B cell (primary cell): Measurements from ENCODE around the gene MZF1. TPM values are rescaled to one million over a fixed set of nuclear protein-coding genes. Genes with fewer than 3 reads are reported as not detected.

Source experiments
- ATAC-seq: fragments of 200-7000 bp; cut with Tn5 transposase; one replicate; pipeline ENCODE4 v1.10.0; 2021; ENCODE audit warnings: low read depth, mild to moderate bottlenecking, moderate number of reproducible peaks, moderate library complexity
- CTCF ChIA-PET: fragments of 350-600 bp; sonication (Branson Sonifier 250); formaldehyde crosslinking; loops from one replicate; lab custom pipeline; 2021; ENCODE audit warnings: antibody characterized with exemption, inconsistent platforms; lab: Charles Lee
- POLR2A ChIA-PET: fragments of 350-600 bp; sonication (Branson Sonifier 250); formaldehyde crosslinking; loops from one replicate; lab custom pipeline; 2021; ENCODE audit warnings: antibody characterized with exemption; lab: Charles Lee
- DNase-seq: peaks from one replicate; pipeline ENCODE4 v3.0.0; 2013
- H2AFZ ChIP-seq: 2 replicates; pipeline ENCODE4 v1.6.1; 2012; ENCODE audit warnings: mild to moderate bottlenecking, low read depth, low read length; ENCODE audit not compliant: insufficient read depth, poor library complexity, severe bottlenecking
- H3K27ac ChIP-seq, 2 donors: 1 replicate in 1 of 2; 2 replicates in 1 of 2; pipeline ENCODE4 v1.5.1; 2012 to 2013; ENCODE audit warnings: low read length in 2 of 2, mild to moderate bottlenecking in 2 of 2, moderate library complexity in 1 of 2
- H3K27me3 ChIP-seq, 4 experiments: fragments of 200-600 bp in 1 of 4; sonication (generic) in 1 of 4; replicated peaks in 1 of 4; 1 replicate in 2 of 4; 2 replicates in 2 of 4; pipeline versions ENCODE4 v1.6.1 to v1.7.0; 2013 to 2016; ENCODE audit warnings: low read length in 3 of 4, mild to moderate bottlenecking in 2 of 4, mixed read lengths in 1 of 4, moderate library complexity in 1 of 4; ENCODE audit not compliant: insufficient read depth in 4 of 4, control insufficient read depth in 3 of 4; ENCODE audit errors: control extremely low read depth in 1 of 4
- H3K36me3 ChIP-seq, 2 experiments: replicated peaks in 1 of 2; 1 replicate in 1 of 2; 2 replicates in 1 of 2; pipeline versions ENCODE4 v1.6.1 to v1.7.1; 2013; ENCODE audit warnings: low read length in 1 of 2; ENCODE audit not compliant: insufficient read depth in 2 of 2, control insufficient read depth in 1 of 2; ENCODE audit errors: control extremely low read depth in 1 of 2, extremely low read depth in 1 of 2
- H3K4me1 ChIP-seq, 2 donors: fragments of 200-600 bp in 1 of 2; sonication (generic) in 1 of 2; 1 replicate in 1 of 2; 2 replicates in 1 of 2; pipeline versions ENCODE4 v1.5.1 to v1.6.1; 2013 to 2017; ENCODE audit warnings: low read length in 2 of 2; ENCODE audit not compliant: control insufficient read depth in 2 of 2, insufficient read depth in 2 of 2
- H3K4me2 ChIP-seq: replicated peaks from 2 replicates; pipeline ENCODE3; 2012; ENCODE audit warnings: mild to moderate bottlenecking, low read depth, low read length; ENCODE audit not compliant: poor library complexity, severe bottlenecking
- H3K4me3 ChIP-seq, 5 experiments: fragments of 200-600 bp in 1 of 5; sonication (generic) in 1 of 5; 1 replicate in 3 of 5; 2 replicates in 2 of 5; pipeline versions ENCODE4 v1.5.1 to v1.7.0; 2011 to 2016; ENCODE audit warnings: low read length in 4 of 5, mild to moderate bottlenecking in 4 of 5, low read depth in 2 of 5, control low read depth in 1 of 5, moderate library complexity in 1 of 5; ENCODE audit not compliant: insufficient read depth in 1 of 5; ENCODE audit errors: control extremely low read depth in 1 of 5, extremely low read depth in 1 of 5
- H3K79me2 ChIP-seq: fragments of 200-600 bp; sonication (generic); one replicate; pipeline ENCODE4 v1.6.0; 2016; ENCODE audit warnings: low read length; ENCODE audit not compliant: control insufficient read depth, insufficient read depth
- H3K9ac ChIP-seq: fragments of 200-600 bp; sonication (generic); 2 replicates; pipeline ENCODE4 v1.6.1; 2017; ENCODE audit warnings: mild to moderate bottlenecking, low read length, moderate library complexity
- H3K9me3 ChIP-seq, 3 donors: one replicate each; pipeline versions ENCODE4 v1.6.1 to v1.7.1; 2013; ENCODE audit warnings: low read length in 2 of 3; ENCODE audit not compliant: control insufficient read depth in 2 of 3, insufficient read depth in 1 of 3; ENCODE audit errors: control extremely low read depth in 1 of 3
- H4K20me1 ChIP-seq: 2 replicates; pipeline ENCODE4 v1.6.0; 2012; ENCODE audit warnings: mild to moderate bottlenecking, low read length; ENCODE audit not compliant: insufficient read depth, control insufficient read depth, poor library complexity, severe bottlenecking
- H3K27ac Mint-ChIP-seq: one replicate; pipeline ENCODE4 v1.8.0; 2021; ENCODE audit warnings: mixed read lengths
- H3K27me3 Mint-ChIP-seq: one replicate; pipeline ENCODE4 v1.8.0; 2021; ENCODE audit warnings: mixed read lengths
- H3K4me1 Mint-ChIP-seq: one replicate; pipeline ENCODE4 v1.8.0; 2021; ENCODE audit warnings: mixed read lengths
- H3K4me3 Mint-ChIP-seq: one replicate; pipeline ENCODE4 v1.8.0; 2021; ENCODE audit warnings: mixed read lengths
- H3K9me3 Mint-ChIP-seq: one replicate; pipeline ENCODE4 v1.8.0; 2022; ENCODE audit warnings: mixed read lengths; ENCODE audit not compliant: insufficient read depth
- EZH2 ChIP-seq: IDR thresholded peaks from 2 replicates; pipeline ENCODE4 v1.6.1; 2012; ENCODE audit warnings: borderline replicate concordance, low read depth, mild to moderate bottlenecking, moderate library complexity, low read length; ENCODE audit not compliant: insufficient read depth, poor library complexity, severe bottlenecking
- WGBS: methylation state at CpG from one replicate; pipeline ENCODE4 v1.1.5; 2013; ENCODE audit warnings: missing lambda C conversion rate; ENCODE audit not compliant: insufficient coverage; 5-methylcytosine and 5-hydroxymethylcytosine counted together
- intact Hi-C: fragments of 100-400 bp; cut with micrococcal nuclease; formaldehyde crosslinking; loops from one replicate; pipeline ENCODE4 v1.10.0; 2022
- polyA plus RNA-seq: library from polyadenylated mRNA; depleted of rRNA; stranded (reverse); fragments of >200 nt; gene quantifications from 2 replicates; pipeline ENCODE4 v1.2.3, GENCODE V29; 2012
- total RNA-seq, 2 donors: library from RNA; stranded (reverse); fragments of 120-200 nt in 1 of 2; gene quantifications; 1 replicate in 1 of 2; 2 replicates in 1 of 2; pipeline versions ENCODE4 v1.2.3 to v1.2.4, GENCODE V29; 2013 to 2022
- TF ChIP-seq, protein P1 (sequence below): fragments of 200-600 bp; IDR thresholded peaks from one replicate; pipeline ENCODE4 v1.8.0; 2022; ENCODE audit warnings: antibody characterized with exemption, mild to moderate bottlenecking

The MZF1 gene
- total and polyA plus RNA-seq, 2 donors (not counting 1 experiment from before 2014, with no cell fraction given), result 79.4 to 95.8 TPM

DNA sequence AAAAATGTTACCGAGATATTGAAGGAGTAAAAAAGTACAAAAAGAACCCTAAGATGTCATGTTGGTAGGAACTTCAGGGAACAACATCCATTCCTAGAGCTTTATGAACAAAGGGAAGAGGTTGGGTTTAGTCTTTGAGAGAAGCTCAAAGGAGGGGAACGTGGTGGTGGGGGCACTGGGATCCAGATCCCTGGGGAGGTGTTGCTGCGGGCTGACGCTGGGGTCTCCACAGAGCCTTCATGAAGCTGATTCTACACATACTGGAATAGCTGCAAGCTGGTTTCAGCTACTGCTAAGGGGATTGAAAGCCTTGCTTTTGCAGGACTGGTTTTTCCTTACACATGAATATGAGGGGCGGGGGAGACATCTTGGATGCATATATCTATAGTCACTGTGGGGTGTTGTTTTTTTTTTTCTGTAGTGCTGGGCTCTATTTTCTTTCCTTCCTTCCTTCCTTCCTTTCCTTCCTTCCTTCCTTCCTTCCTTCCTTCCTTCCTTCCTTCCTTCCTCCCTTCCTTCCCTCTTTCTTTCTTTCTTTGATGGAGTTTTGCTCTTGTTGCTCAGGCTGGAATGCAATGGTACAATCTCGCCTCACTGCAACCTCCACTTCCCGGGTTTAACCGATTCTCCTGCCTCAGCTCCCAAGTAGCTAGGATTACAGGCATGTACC lies 6.5 kb upstream of the MZF1 start:
- ATAC-seq, result no peak
- H3K4me1 ChIP-seq, result peaks cover 11 to 26% of the 10 kb centered on the region in 2 donors
- no peak overlapping the region for H3K9ac ChIP-seq
- ChIA-PET POLR2A (no interaction called here), CTCF (interaction anchor here (1.0 to 4.9 kb wide), 3 partner anchors 59 to 147 kb away, joined by 4 to 72 read pairs (median 11); partner anchors contain the start of gene ZBTB45)
- H4K20me1 ChIP-seq, result no peaks in the 10 kb centered on the region
- peaks cover 0 to 13% of the 10 kb centered on the region in 2 experiments for H3K36me3 ChIP-seq
- TF ChIP-seq, protein P1, sequence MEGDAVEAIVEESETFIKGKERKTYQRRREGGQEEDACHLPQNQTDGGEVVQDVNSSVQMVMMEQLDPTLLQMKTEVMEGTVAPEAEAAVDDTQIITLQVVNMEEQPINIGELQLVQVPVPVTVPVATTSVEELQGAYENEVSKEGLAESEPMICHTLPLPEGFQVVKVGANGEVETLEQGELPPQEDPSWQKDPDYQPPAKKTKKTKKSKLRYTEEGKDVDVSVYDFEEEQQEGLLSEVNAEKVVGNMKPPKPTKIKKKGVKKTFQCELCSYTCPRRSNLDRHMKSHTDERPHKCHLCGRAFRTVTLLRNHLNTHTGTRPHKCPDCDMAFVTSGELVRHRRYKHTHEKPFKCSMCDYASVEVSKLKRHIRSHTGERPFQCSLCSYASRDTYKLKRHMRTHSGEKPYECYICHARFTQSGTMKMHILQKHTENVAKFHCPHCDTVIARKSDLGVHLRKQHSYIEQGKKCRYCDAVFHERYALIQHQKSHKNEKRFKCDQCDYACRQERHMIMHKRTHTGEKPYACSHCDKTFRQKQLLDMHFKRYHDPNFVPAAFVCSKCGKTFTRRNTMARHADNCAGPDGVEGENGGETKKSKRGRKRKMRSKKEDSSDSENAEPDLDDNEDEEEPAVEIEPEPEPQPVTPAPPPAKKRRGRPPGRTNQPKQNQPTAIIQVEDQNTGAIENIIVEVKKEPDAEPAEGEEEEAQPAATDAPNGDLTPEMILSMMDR, result no peak
- no peak for TF ChIP-seq EZH2
- H3K4me3 ChIP-seq, result no peak overlapping the region
- Mint-ChIP-seq H3K4me1 (peaks cover 38% of the 10 kb centered on the region), H3K27me3 (no peaks in the 10 kb centered on the region), H3K4me3 (no peak overlapping the region), H3K27ac (no peak overlapping the region), H3K9me3 (no peaks in the 10 kb centered on the region)
- no peak overlapping the region for H2AFZ ChIP-seq
- intact Hi-C loops, result no loop called here
- H3K27me3 ChIP-seq, result no peaks in the 10 kb centered on the region
- H3K9me3 ChIP-seq, result peaks cover 0 to 11% (median 0%) of the 10 kb centered on the region in 3 donors
- 87% methylated on average over 3 of the region's 8 CpGs for WGBS
- H3K79me2 ChIP-seq, result peaks cover 13% of the 10 kb centered on the region
- H3K4me2 ChIP-seq, result no peak overlapping the region
- no peak for DNase-seq
- H3K27ac ChIP-seq, result no peak overlapping the region
